Sigmoid colon (tissue), 4 donors: Measurements from ENCODE around the gene RETN.

Experiments
- POLR2A ChIP-seq, 2 donors: fragments of 450-650 bp; IDR thresholded peaks; one replicate each; pipeline ENCODE4 v1.6.1; 2016; ENCODE audit warnings: antibody characterized with exemption in 2 of 2, mild to moderate bottlenecking in 2 of 2, moderate library complexity in 2 of 2
- POLR2AphosphoS5 ChIP-seq, 4 donors: sonication (generic); formaldehyde crosslinking; IDR thresholded peaks; one replicate each; pipeline ENCODE4 v1.6.1; 2017; ENCODE audit warnings: antibody characterized with exemption in 4 of 4
- TF ChIP-seq, protein P1 (sequence below), 4 experiments: fragments of 450-650 bp in 3 of 4; fragments of 200-600 bp in 1 of 4; IDR thresholded peaks; one replicate each; pipeline ENCODE4 v1.5.1; 2016 to 2019; ENCODE audit warnings: antibody characterized with exemption in 4 of 4, mild to moderate bottlenecking in 3 of 4, moderate library complexity in 2 of 4

DNA sequence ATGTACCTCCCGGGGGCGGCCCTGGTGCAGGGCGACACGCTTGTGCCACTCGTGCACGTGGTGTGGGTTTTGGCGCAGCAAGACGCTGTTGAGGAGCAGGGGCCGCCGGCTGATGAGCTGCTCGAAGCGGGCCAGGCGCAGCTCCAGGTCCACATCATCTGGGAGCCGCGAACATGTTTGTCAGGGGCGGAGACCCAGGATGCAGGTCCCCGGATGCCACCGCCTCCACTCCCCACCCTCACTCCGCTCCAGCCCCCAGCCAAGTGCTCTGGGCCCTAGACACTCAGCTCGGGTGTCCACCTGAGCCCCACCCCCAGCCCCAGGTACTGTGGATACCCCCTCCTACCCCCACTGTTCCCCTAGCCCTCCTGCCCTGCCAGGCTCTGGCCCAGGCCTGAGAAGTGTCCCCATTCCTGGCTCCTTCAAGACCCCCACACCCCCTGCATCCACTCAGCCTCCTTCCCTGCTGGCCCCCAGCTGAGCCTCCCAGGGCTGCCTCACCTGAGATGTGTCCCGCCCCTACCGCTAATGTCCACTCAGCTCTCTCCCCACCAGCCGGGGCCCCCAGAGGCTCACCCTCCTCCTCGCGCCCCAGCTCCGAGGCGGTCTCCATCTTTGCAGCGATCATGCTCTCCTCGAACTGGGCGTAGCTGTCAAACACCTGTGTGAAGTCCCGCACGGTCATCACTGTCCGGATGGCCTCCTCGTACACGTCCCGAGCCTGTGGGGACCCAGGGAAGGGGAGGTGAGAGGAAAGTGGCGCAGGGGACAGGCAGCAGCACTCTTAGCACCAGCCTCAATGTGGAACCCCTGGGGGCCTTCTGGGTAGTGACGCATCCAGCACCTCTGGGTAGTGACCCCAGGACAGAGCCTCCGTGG lies 44.9 kb upstream of the RETN start:
- TF ChIP-seq POLR2AphosphoS5 (IDR thresholded peaks at IDR 0.05), result no peak
- TF ChIP-seq, protein P1, sequence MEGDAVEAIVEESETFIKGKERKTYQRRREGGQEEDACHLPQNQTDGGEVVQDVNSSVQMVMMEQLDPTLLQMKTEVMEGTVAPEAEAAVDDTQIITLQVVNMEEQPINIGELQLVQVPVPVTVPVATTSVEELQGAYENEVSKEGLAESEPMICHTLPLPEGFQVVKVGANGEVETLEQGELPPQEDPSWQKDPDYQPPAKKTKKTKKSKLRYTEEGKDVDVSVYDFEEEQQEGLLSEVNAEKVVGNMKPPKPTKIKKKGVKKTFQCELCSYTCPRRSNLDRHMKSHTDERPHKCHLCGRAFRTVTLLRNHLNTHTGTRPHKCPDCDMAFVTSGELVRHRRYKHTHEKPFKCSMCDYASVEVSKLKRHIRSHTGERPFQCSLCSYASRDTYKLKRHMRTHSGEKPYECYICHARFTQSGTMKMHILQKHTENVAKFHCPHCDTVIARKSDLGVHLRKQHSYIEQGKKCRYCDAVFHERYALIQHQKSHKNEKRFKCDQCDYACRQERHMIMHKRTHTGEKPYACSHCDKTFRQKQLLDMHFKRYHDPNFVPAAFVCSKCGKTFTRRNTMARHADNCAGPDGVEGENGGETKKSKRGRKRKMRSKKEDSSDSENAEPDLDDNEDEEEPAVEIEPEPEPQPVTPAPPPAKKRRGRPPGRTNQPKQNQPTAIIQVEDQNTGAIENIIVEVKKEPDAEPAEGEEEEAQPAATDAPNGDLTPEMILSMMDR (IDR thresholded peaks at IDR 0.05), result no peak
- TF ChIP-seq POLR2A (IDR thresholded peaks at IDR 0.05), result no peak
